GM21723 (cell line): ENCODE data around the gene DNHD1.
A peak's percentile ranks its signal among the peaks of the same experiment; 100 is the strongest.

ENCODE experiments used
- ATAC-seq: cut with Tn5 transposase; IDR thresholded peaks from one replicate; pipeline ENCODE4 v1.9.1; 2021; ENCODE audit warnings: mild to moderate bottlenecking, moderate library complexity; ENCODE audit not compliant: unreplicated experiment

DNHD1 gene

GRCh38 chr11:6586434-6587359, 89.6 kb downstream of the DNHD1 start:
- no peak for ATAC-seq

- no peak for ATAC-seq
Measured at GRCh38 chr11:6587360-6587953, 90.4 kb downstream of the DNHD1 start.

GRCh38 chr11:6588018-6588417, 90.9 kb downstream of the DNHD1 start:
- no peak for ATAC-seq

- no peak for ATAC-seq
Measured at GRCh38 chr11:6594142-6594768, 97.2 kb downstream of the DNHD1 start.

- no peak for ATAC-seq
Measured at GRCh38 chr11:6596239-6596877, 99.3 kb downstream of the DNHD1 start.

GRCh38 chr11:6598555-6598954, 101.5 kb downstream of the DNHD1 start:
- ATAC-seq = no peak

- no peak for ATAC-seq
Measured at GRCh38 chr11:6599449-6599848, 102.4 kb downstream of the DNHD1 start.

GRCh38 chr11:6599881-6600390, 102.9 kb downstream of the DNHD1 start:
- no peak for ATAC-seq

- no peak for ATAC-seq
Measured at GRCh38 chr11:6601041-6601461, 104.0 kb downstream of the DNHD1 start.

GRCh38 chr11:6602096-6602940, 105.2 kb downstream of the DNHD1 start:
- no peak for ATAC-seq

GRCh38 chr11:6603287-6604080, 106.4 kb downstream of the DNHD1 start, which contains the start of the genes ILK and RRP8:
Gene ILK (plus strand): TSS chr11:6603774. CDS start chr11:6604272, 498 bp downstream.
Gene RRP8 (minus strand): TSS chr11:6603616. CDS start chr11:6603502, 114 bp downstream.
- peak; percentile 68 for ATAC-seq

GRCh38 chr11:6604081-6604626, 107.1 kb downstream of the DNHD1 start:
- ATAC-seq = peak; percentile 43

- no peak for ATAC-seq
Measured at GRCh38 chr11:6604790-6605189, 107.7 kb downstream of the DNHD1 start.

GRCh38 chr11:6606471-6607189, 109.5 kb downstream of the DNHD1 start:
- ATAC-seq = peak; percentile 49

GRCh38 chr11:6607190-6607795, 110.2 kb downstream of the DNHD1 start:
- no peak for ATAC-seq

- ATAC-seq = no peak
Measured at GRCh38 chr11:6608011-6608410, 110.9 kb downstream of the DNHD1 start.

GRCh38 chr11:6608726-6609501, 111.8 kb downstream of the DNHD1 start:
- ATAC-seq = no peak
